ENCODE measurements around the gene PCLAF.
"Not testable (repeated sequence)": the region's sequence is repeated elsewhere in the genome, so short reads cannot be mapped to it uniquely, and the experiment has no call there.

GRCh38 chr15:64326458-64326857, 54.8 kb downstream of the PCLAF start:
- not testable (repeated sequence) for TF ChIP-seq POLR2A, CTCF, EP300 (IDR thresholded peaks at IDR 0.05)
